Measurements from ENCODE around the gene NOL3.

NOL3 gene

GRCh38 chr16:67173323-67173722, 3.0 kb downstream of the NOL3 start:
- no peak for DNase-seq

GRCh38 chr16:67173808-67174705, 3.7 kb downstream of the NOL3 start:
- DNase-seq, result peak; percentile 73

GRCh38 chr16:67174706-67175231, 4.4 kb downstream of the NOL3 start:
- no peak for DNase-seq

GRCh38 chr16:67176662-67177061, 6.3 kb downstream of the NOL3 start:
- DNase-seq, result no peak

GRCh38 chr16:67177743-67178699, 7.7 kb downstream of the NOL3 start:
- peak; percentile 63 for DNase-seq

GRCh38 chr16:67179421-67180080, 9.2 kb downstream of the NOL3 start:
- no peak for DNase-seq

- no peak for DNase-seq
Observed at GRCh38 chr16:67180166-67180565, 9.8 kb downstream of the NOL3 start.

GRCh38 chr16:67181346-67181745, 11.0 kb downstream of the NOL3 start:
- DNase-seq, result no peak

- DNase-seq, result no peak
Observed at GRCh38 chr16:67182288-67182687, 11.9 kb downstream of the NOL3 start.

GRCh38 chr16:67183284-67183626, 12.9 kb downstream of the NOL3 start:
- DNase-seq, result no peak

GRCh38 chr16:67183627-67184452, 13.5 kb downstream of the NOL3 start, which contains the start of gene MATCAP1:
TSS of gene MATCAP1 (minus strand) at chr16:67183963. CDS start at chr16:67180610, 3,353 bp downstream.
- peak; percentile 97 for DNase-seq

GRCh38 chr16:67184453-67184994, 14.2 kb downstream of the NOL3 start:
- DNase-seq, result no peak

- peak; percentile 82 for DNase-seq
Observed at GRCh38 chr16:67184995-67185650, 14.8 kb downstream of the NOL3 start.

- DNase-seq, result no peak
Observed at GRCh38 chr16:67185651-67186134, 15.4 kb downstream of the NOL3 start.

- no peak for DNase-seq
Observed at GRCh38 chr16:67186550-67186950, 16.2 kb downstream of the NOL3 start.

GRCh38 chr16:67187175-67187890, 17.0 kb downstream of the NOL3 start:
- no peak for DNase-seq

- no peak for DNase-seq
Observed at GRCh38 chr16:67188323-67188722, 18.0 kb downstream of the NOL3 start.

GRCh38 chr16:67188798-67189197, 18.5 kb downstream of the NOL3 start:
- no peak for DNase-seq

- no peak for DNase-seq
Observed at GRCh38 chr16:67190041-67190440, 19.7 kb downstream of the NOL3 start, which contains the start of gene EXOC3L1. TSS of gene EXOC3L1 (minus strand) at chr16:67190136. CDS start at chr16:67189676, 460 bp downstream.

Data from CD4-positive, alpha-beta T cell treated with Interleukin-15 for 1 hour (primary cell).